DOHH2 (cell line): ENCODE data around the gene CSF3.

ENCODE experiments used
- H3F3A ChIP-seq: fragments of 200-600 bp; sonication (generic), shearing (Covaris generic); 2 replicates; pipeline ENCODE4 v1.6.0; 2016; ENCODE audit warnings: antibody characterized with exemption, mild to moderate bottlenecking; ENCODE audit not compliant: control insufficient read depth, insufficient read depth
- H3K27ac ChIP-seq: fragments of 200-600 bp; sonication (generic); 2 replicates; pipeline ENCODE4 v1.5.1; 2014; ENCODE audit warnings: low read depth, mild to moderate bottlenecking, low read length, moderate library complexity
- H3K27me3 ChIP-seq: fragments of 200-600 bp; sonication (generic); 2 replicates; pipeline ENCODE4 v1.6.1; 2014; ENCODE audit warnings: mild to moderate bottlenecking, low read length, mixed read lengths; ENCODE audit not compliant: control insufficient read depth
- H3K36me3 ChIP-seq: fragments of 200-600 bp; sonication (generic); 2 replicates; pipeline ENCODE4 v1.6.1; 2014; ENCODE audit warnings: mild to moderate bottlenecking, low read length, moderate library complexity, mixed read lengths; ENCODE audit not compliant: control insufficient read depth
- H3K4me1 ChIP-seq: fragments of 200-600 bp; sonication (generic); 2 replicates; pipeline ENCODE4 v1.6.1; 2014; ENCODE audit warnings: mild to moderate bottlenecking, low read length, mixed read lengths; ENCODE audit not compliant: control insufficient read depth
- H3K4me2 ChIP-seq: fragments of 200-600 bp; sonication (generic); 2 replicates; pipeline ENCODE4 v1.6.0; 2014; ENCODE audit warnings: mild to moderate bottlenecking, low read length, moderate library complexity
- H3K4me3 ChIP-seq: fragments of 200-600 bp; sonication (generic); 2 replicates; pipeline ENCODE4 v1.5.1; 2014; ENCODE audit warnings: mild to moderate bottlenecking, low read length, mixed read lengths
- H3K79me2 ChIP-seq: fragments of 200-600 bp; sonication (generic); 2 replicates; pipeline ENCODE4 v1.6.1; 2014; ENCODE audit warnings: mild to moderate bottlenecking, low read length, mixed read lengths; ENCODE audit not compliant: control insufficient read depth
- H3K9me2 ChIP-seq: fragments of 200-600 bp; sonication (generic); replicated peaks from 2 replicates; pipeline ENCODE4 v1.6.1; 2014; ENCODE audit warnings: mild to moderate bottlenecking, low read length, mixed read lengths; ENCODE audit not compliant: control insufficient read depth
- H3K9me3 ChIP-seq: fragments of 200-600 bp; sonication (generic); 2 replicates; pipeline ENCODE4 v1.6.1; 2014; ENCODE audit warnings: antibody characterized with exemption, low read length, mixed read lengths; ENCODE audit not compliant: control insufficient read depth, insufficient read depth
- H4K20me1 ChIP-seq: fragments of 200-600 bp; sonication (generic); 2 replicates; pipeline ENCODE4 v1.6.0; 2014; ENCODE audit warnings: low read depth, mild to moderate bottlenecking, antibody characterized with exemption, low read length, moderate library complexity; ENCODE audit not compliant: control insufficient read depth, insufficient read depth
- CTCF ChIP-seq: fragments of 200-600 bp; sonication (generic); IDR thresholded peaks from one replicate; pipeline ENCODE4 v1.5.1; 2014; ENCODE audit warnings: antibody characterized with exemption, mild to moderate bottlenecking, low read depth, low read length; ENCODE audit not compliant: poor library complexity, severe bottlenecking
- EZH2phosphoT487 ChIP-seq: fragments of 200-600 bp; sonication (generic); IDR thresholded peaks from 2 replicates; pipeline ENCODE4 v1.6.1; 2017; ENCODE audit warnings: borderline replicate concordance, mild to moderate bottlenecking, antibody characterized with exemption, low read length, moderate library complexity, mixed read lengths

Gene CSF3

GRCh38 chr17:39994448-39994847 is 20.8 kb upstream of the CSF3 start:
- H3K4me2 ChIP-seq = no peak overlapping the region
- H3K27ac ChIP-seq = no peak overlapping the region
- H3K79me2 ChIP-seq = no peaks in the 10 kb centered on the region
- H4K20me1 ChIP-seq = no peaks in the 10 kb centered on the region; the same call in 1 of the 2 replicates
- H3K4me3 ChIP-seq = no peak overlapping the region
- H3K4me1 ChIP-seq = no peaks in the 10 kb centered on the region
- TF ChIP-seq EZH2phosphoT487 = no peak
- no peak for TF ChIP-seq CTCF
- H3K9me3 ChIP-seq = no peaks in the 10 kb centered on the region
- no peaks in the 10 kb centered on the region for H3F3A ChIP-seq
- H3K9me2 ChIP-seq = no peaks in the 10 kb centered on the region
- H3K36me3 ChIP-seq = peaks cover 80% of the 10 kb centered on the region
- no peaks in the 10 kb centered on the region for H3K27me3 ChIP-seq

- H3K27me3 ChIP-seq = no peaks in the 10 kb centered on the region
- H3K4me3 ChIP-seq = no peak overlapping the region
- peaks cover 3% of the 10 kb centered on the region; the same call in 1 of the 2 replicates for H3F3A ChIP-seq
- H3K4me1 ChIP-seq = no peaks in the 10 kb centered on the region
- no peaks in the 10 kb centered on the region for H3K79me2 ChIP-seq
- H3K27ac ChIP-seq = no peak overlapping the region
- TF ChIP-seq CTCF = no peak
- TF ChIP-seq EZH2phosphoT487 = no peak
- no peaks in the 10 kb centered on the region for H4K20me1 ChIP-seq
- peaks cover 70% of the 10 kb centered on the region for H3K36me3 ChIP-seq
- no peaks in the 10 kb centered on the region for H3K9me2 ChIP-seq
- H3K9me3 ChIP-seq = no peaks in the 10 kb centered on the region
- H3K4me2 ChIP-seq = no peak overlapping the region
These were observed 19.8 kb upstream of the CSF3 start for GRCh38 chr17:39995438-39995837.

GRCh38 chr17:39996162-39996561 is 19.1 kb upstream of the CSF3 start:
- Histone ChIP-seq H4K20me1 (no peaks in the 10 kb centered on the region), H3K4me1 (no peaks in the 10 kb centered on the region), H3K4me3 (no peak overlapping the region), H3K4me2 (no peak overlapping the region), H3K27ac (no peak overlapping the region), H3K79me2 (no peaks in the 10 kb centered on the region), H3K27me3 (no peaks in the 10 kb centered on the region), H3K9me2 (no peaks in the 10 kb centered on the region), H3K36me3 (peaks cover 64% of the 10 kb centered on the region), H3K9me3 (no peaks in the 10 kb centered on the region), H3F3A (peaks cover 3% of the 10 kb centered on the region; the same call in 1 of the 2 replicates)
- TF ChIP-seq CTCF = no peak
- TF ChIP-seq EZH2phosphoT487 = no peak
